HEK293 (cell line): ENCODE data around the gene NPAS2.
A peak's percentile ranks its signal among the peaks of the same experiment; 100 is the strongest.

Source experiments
- CTCF ChIA-PET: fragments of 350-600 bp; formaldehyde crosslinking; extraction: SDS; loops from one replicate; lab custom pipeline; 2021; ENCODE audit warnings: antibody characterized with exemption; lab: Yijun Ruan, JAX
- POLR2A ChIA-PET: fragments of 300-600 bp; formaldehyde crosslinking; extraction: SDS; loops from one replicate; lab custom pipeline; 2020; ENCODE audit warnings: antibody characterized with exemption, inconsistent platforms; lab: Yijun Ruan, JAX
- H3K27ac ChIP-seq: fragments of 200-500 bp; sonication (Bioruptor generic); 2 replicates; pipeline ENCODE4 v1.5.1; 2014; ENCODE audit warnings: low read depth, low read length, control low read depth, inconsistent platforms; ENCODE audit errors: extremely low read depth
- H3K36me3 ChIP-seq, 2 experiments: fragments of 200-500 bp in 1 of 2; sonication (Bioruptor generic) in 1 of 2; 1 replicate in 1 of 2; 2 replicates in 1 of 2; pipeline ENCODE4 v1.5.1; 2014 to 2017; ENCODE audit warnings: inconsistent platforms in 2 of 2, low read length in 2 of 2; ENCODE audit not compliant: control insufficient read depth in 2 of 2, insufficient read depth in 1 of 2
- H3K4me1 ChIP-seq: fragments of 200-500 bp; sonication (Bioruptor generic); 2 replicates; pipeline ENCODE4 v1.5.1; 2014; ENCODE audit warnings: mild to moderate bottlenecking, low read length, inconsistent platforms; ENCODE audit not compliant: control insufficient read depth, insufficient read depth
- H3K4me3 ChIP-seq: 2 replicates; pipeline ENCODE4 v1.5.1; 2011; ENCODE audit warnings: low read depth, mild to moderate bottlenecking, control low read depth, low read length, moderate library complexity
- H3K9me3 ChIP-seq: fragments of 200-500 bp; sonication (Bioruptor generic); 2 replicates; pipeline ENCODE4 v1.5.1; 2014; ENCODE audit warnings: low read depth, low read length, inconsistent platforms; ENCODE audit not compliant: control insufficient read depth, insufficient read depth
- FEZF1 ChIP-seq: fragments of 450-650 bp; formaldehyde crosslinking; IDR thresholded peaks from 2 replicates; pipeline ENCODE4 v1.5.1; 2016; ENCODE audit warnings: missing biosample characterization, missing genetic modification characterization
- GLIS1 ChIP-seq: fragments of 450-650 bp; formaldehyde crosslinking; IDR thresholded peaks from 2 replicates; pipeline ENCODE4 v1.5.1; 2016; ENCODE audit warnings: missing biosample characterization, missing genetic modification characterization
- GLIS2 ChIP-seq: fragments of 450-650 bp; formaldehyde crosslinking; IDR thresholded peaks from 2 replicates; pipeline ENCODE4 v1.5.1; 2016; ENCODE audit warnings: missing biosample characterization, missing genetic modification characterization
- SCRT2 ChIP-seq: fragments of 450-650 bp; formaldehyde crosslinking; IDR thresholded peaks from 2 replicates; pipeline ENCODE4 v1.5.1; 2016; ENCODE audit warnings: missing biosample characterization, missing genetic modification characterization
- WT1 ChIP-seq: fragments of 450-650 bp; formaldehyde crosslinking; IDR thresholded peaks from 2 replicates; pipeline ENCODE4 v1.5.1; 2016; ENCODE audit warnings: missing biosample characterization, missing genetic modification characterization
- ZBTB17 ChIP-seq: fragments of 450-650 bp; formaldehyde crosslinking; IDR thresholded peaks from 2 replicates; pipeline ENCODE4 v1.5.1; 2016; ENCODE audit warnings: missing biosample characterization, missing genetic modification characterization
- ZBTB20 ChIP-seq: fragments of 450-650 bp; formaldehyde crosslinking; IDR thresholded peaks from 2 replicates; pipeline ENCODE4 v1.5.1; 2016; ENCODE audit warnings: missing biosample characterization, missing genetic modification characterization
- ZBTB48 ChIP-seq: fragments of 450-650 bp; formaldehyde crosslinking; IDR thresholded peaks from 2 replicates; pipeline ENCODE4 v1.5.1; 2016; ENCODE audit warnings: missing biosample characterization, missing genetic modification characterization
- ZIC2 ChIP-seq: fragments of 450-650 bp; formaldehyde crosslinking; IDR thresholded peaks from 2 replicates; pipeline ENCODE4 v1.5.1; 2016; ENCODE audit warnings: missing biosample characterization, missing genetic modification characterization
- ZNF138 ChIP-seq: fragments of 450-650 bp; formaldehyde crosslinking; IDR thresholded peaks from 2 replicates; pipeline ENCODE4 v1.5.1; 2016; ENCODE audit warnings: missing biosample characterization, missing genetic modification characterization, borderline replicate concordance
- ZNF335 ChIP-seq: fragments of 450-650 bp; formaldehyde crosslinking; conservative IDR thresholded peaks from 2 replicates; pipeline ENCODE4 v1.5.1; 2016; ENCODE audit warnings: missing biosample characterization, missing genetic modification characterization
- ZNF341 ChIP-seq: fragments of 450-650 bp; formaldehyde crosslinking; IDR thresholded peaks from 2 replicates; pipeline ENCODE4; 2016; ENCODE audit warnings: low read depth, missing biosample characterization, missing genetic modification characterization
- ZNF558 ChIP-seq: fragments of 450-650 bp; formaldehyde crosslinking; IDR thresholded peaks from 2 replicates; pipeline ENCODE4 v1.5.1; 2016; ENCODE audit warnings: missing biosample characterization, missing genetic modification characterization
- ZNF585B ChIP-seq: fragments of 450-650 bp; formaldehyde crosslinking; IDR thresholded peaks from 2 replicates; pipeline ENCODE4 v1.5.1; 2016; ENCODE audit warnings: missing biosample characterization, missing genetic modification characterization
- ZNF777 ChIP-seq: fragments of 450-650 bp; formaldehyde crosslinking; IDR thresholded peaks from 2 replicates; pipeline ENCODE4 v1.5.1; 2017; ENCODE audit warnings: missing biosample characterization, missing genetic modification characterization, borderline replicate concordance
- ZNF837 ChIP-seq: fragments of 450-650 bp; formaldehyde crosslinking; IDR thresholded peaks from 2 replicates; pipeline ENCODE4 v1.5.1; 2016; ENCODE audit warnings: missing biosample characterization, missing genetic modification characterization
- TF ChIP-seq, protein P1 (sequence below): fragments of 450-650 bp; formaldehyde crosslinking; conservative IDR thresholded peaks from 2 replicates; pipeline ENCODE4 v1.5.1; 2016; ENCODE audit warnings: low read depth, missing biosample characterization, missing genetic modification characterization
- TF ChIP-seq, protein P2 (sequence below): fragments of 450-650 bp; IDR thresholded peaks from 2 replicates; pipeline ENCODE4 v1.5.1; 2018; ENCODE audit warnings: missing biosample characterization, missing genetic modification characterization
- TF ChIP-seq, protein P3 (sequence below): fragments of 450-650 bp; formaldehyde crosslinking; IDR thresholded peaks from 2 replicates; pipeline ENCODE4 v1.5.1; 2016; ENCODE audit warnings: missing biosample characterization, missing genetic modification characterization
- TF ChIP-seq, protein P4 (sequence below): fragments of 450-650 bp; formaldehyde crosslinking; IDR thresholded peaks from 2 replicates; pipeline ENCODE4 v1.5.1; 2016; ENCODE audit warnings: missing biosample characterization, missing genetic modification characterization
- TF ChIP-seq, protein P5 (sequence below): fragments of 450-650 bp; formaldehyde crosslinking; IDR thresholded peaks from 2 replicates; pipeline ENCODE4 v1.5.1; 2016; ENCODE audit warnings: missing biosample characterization, missing genetic modification characterization
- TF ChIP-seq, protein P6 (sequence below): fragments of 450-650 bp; formaldehyde crosslinking; IDR thresholded peaks from 2 replicates; pipeline ENCODE4 v1.5.1; 2017; ENCODE audit warnings: missing biosample characterization, missing genetic modification characterization

Gene NPAS2

DNA sequence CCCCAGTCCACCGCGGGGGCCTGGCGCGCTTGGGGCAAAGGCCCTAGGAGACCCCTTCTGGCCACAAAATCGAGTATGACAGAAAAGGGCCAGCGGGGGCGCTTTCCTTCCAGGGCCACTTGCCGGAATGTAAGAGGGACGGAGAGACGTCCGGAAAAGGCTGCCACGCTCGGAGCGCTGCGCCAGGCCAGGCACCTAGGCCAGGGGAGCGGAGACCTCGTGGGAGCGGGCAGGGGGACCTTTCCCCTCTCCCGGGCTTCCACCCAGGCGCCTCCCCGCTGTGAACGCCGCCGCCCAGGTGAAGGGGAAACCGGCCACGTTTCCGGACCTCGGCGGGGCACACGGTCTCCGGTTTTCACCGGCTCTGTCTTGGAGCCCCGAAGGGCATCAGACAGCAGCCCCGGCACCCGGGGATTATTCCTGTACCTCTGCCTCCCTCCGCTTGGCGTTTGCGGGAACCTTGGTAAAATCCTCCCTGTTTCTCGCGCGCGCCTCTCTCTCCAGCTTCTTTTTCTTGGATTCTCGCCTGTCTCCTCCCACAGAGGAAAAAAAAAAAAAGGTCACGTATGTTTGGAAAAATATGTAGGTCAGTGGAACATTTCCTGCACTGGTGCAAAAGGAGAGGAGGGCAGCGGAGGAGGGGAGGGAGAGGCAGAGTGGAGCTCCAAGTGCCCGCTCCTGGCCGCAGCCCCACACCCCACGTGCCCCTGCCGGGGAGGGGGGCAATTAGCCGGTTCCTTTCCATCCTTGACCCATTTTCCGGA is 1.2 kb upstream of the NPAS2 start:
- peaks cover 4% of the 10 kb centered on the region; the same call in 1 of the 2 replicates for H3K4me1 ChIP-seq
- TF ChIP-seq ZBTB17 (tag by site-specific recombination) (peak; percentile 57; the same call in 1 of the 2 replicates), FEZF1 (tag by site-specific recombination) (0 out of 2 replicates have a peak, but pooled peaks have one; percentile 5), ZIC2 (peak; percentile 11; the same call in 1 of the 2 replicates), ZNF777 (tag by site-specific recombination) (peak; percentile 90; the same call in 1 of the 2 replicates), ZNF585B (tag by site-specific recombination) (no peak), ZBTB48 (peak; percentile 27; the same call in 1 of the 2 replicates), SCRT2 (peak; percentile 75), ZNF138 (tag by site-specific recombination) (no peak), ZNF837 (tag by site-specific recombination) (no peak), ZNF558 (tag by site-specific recombination) (no peak), WT1 (tag by site-specific recombination) (0 out of 2 replicates have a peak, but pooled peaks have one; percentile 13), ZNF335 (tag by site-specific recombination) (peak; percentile 72), GLIS2 (tag by site-specific recombination) (peak; percentile 84), ZNF341 (peak; percentile 68; the same call in 1 of the 2 replicates), ZBTB20 (tag by site-specific recombination) (peak; percentile 61; the same call in 1 of the 2 replicates), GLIS1 (tag by site-specific recombination) (peak; percentile 31)
- TF ChIP-seq, protein P1, sequence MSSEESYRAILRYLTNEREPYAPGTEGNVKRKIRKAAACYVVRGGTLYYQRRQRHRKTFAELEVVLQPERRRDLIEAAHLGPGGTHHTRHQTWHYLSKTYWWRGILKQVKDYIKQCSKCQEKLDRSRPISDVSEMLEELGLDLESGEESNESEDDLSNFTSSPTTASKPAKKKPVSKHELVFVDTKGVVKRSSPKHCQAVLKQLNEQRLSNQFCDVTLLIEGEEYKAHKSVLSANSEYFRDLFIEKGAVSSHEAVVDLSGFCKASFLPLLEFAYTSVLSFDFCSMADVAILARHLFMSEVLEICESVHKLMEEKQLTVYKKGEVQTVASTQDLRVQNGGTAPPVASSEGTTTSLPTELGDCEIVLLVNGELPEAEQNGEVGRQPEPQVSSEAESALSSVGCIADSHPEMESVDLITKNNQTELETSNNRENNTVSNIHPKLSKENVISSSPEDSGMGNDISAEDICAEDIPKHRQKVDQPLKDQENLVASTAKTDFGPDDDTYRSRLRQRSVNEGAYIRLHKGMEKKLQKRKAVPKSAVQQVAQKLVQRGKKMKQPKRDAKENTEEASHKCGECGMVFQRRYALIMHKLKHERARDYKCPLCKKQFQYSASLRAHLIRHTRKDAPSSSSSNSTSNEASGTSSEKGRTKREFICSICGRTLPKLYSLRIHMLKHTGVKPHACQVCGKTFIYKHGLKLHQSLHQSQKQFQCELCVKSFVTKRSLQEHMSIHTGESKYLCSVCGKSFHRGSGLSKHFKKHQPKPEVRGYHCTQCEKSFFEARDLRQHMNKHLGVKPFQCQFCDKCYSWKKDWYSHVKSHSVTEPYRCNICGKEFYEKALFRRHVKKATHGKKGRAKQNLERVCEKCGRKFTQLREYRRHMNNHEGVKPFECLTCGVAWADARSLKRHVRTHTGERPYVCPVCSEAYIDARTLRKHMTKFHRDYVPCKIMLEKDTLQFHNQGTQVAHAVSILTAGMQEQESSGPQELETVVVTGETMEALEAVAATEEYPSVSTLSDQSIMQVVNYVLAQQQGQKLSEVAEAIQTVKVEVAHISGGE (tag by site-specific recombination): peak; percentile 14; the same call in 1 of the 2 replicates
- TF ChIP-seq, protein P2, sequence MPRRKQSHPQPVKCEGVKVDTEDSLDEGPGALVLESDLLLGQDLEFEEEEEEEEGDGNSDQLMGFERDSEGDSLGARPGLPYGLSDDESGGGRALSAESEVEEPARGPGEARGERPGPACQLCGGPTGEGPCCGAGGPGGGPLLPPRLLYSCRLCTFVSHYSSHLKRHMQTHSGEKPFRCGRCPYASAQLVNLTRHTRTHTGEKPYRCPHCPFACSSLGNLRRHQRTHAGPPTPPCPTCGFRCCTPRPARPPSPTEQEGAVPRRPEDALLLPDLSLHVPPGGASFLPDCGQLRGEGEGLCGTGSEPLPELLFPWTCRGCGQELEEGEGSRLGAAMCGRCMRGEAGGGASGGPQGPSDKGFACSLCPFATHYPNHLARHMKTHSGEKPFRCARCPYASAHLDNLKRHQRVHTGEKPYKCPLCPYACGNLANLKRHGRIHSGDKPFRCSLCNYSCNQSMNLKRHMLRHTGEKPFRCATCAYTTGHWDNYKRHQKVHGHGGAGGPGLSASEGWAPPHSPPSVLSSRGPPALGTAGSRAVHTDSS (tag by site-specific recombination): no peak
- TF ChIP-seq, protein P3, sequence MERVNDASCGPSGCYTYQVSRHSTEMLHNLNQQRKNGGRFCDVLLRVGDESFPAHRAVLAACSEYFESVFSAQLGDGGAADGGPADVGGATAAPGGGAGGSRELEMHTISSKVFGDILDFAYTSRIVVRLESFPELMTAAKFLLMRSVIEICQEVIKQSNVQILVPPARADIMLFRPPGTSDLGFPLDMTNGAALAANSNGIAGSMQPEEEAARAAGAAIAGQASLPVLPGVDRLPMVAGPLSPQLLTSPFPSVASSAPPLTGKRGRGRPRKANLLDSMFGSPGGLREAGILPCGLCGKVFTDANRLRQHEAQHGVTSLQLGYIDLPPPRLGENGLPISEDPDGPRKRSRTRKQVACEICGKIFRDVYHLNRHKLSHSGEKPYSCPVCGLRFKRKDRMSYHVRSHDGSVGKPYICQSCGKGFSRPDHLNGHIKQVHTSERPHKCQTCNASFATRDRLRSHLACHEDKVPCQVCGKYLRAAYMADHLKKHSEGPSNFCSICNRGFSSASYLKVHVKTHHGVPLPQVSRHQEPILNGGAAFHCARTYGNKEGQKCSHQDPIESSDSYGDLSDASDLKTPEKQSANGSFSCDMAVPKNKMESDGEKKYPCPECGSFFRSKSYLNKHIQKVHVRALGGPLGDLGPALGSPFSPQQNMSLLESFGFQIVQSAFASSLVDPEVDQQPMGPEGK (tag by site-specific recombination): peak; percentile 42; the same call in 1 of the 2 replicates
- TF ChIP-seq, protein P4, sequence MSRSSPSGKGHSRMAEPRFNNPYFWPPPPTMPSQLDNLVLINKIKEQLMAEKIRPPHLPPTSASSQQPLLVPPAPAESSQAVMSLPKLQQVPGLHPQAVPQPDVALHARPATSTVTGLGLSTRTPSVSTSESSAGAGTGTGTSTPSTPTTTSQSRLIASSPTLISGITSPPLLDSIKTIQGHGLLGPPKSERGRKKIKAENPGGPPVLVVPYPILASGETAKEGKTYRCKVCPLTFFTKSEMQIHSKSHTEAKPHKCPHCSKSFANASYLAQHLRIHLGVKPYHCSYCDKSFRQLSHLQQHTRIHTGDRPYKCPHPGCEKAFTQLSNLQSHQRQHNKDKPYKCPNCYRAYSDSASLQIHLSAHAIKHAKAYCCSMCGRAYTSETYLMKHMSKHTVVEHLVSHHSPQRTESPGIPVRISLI: 0 out of 2 replicates have a peak, but pooled peaks have one; percentile 35
- TF ChIP-seq, protein P5, sequence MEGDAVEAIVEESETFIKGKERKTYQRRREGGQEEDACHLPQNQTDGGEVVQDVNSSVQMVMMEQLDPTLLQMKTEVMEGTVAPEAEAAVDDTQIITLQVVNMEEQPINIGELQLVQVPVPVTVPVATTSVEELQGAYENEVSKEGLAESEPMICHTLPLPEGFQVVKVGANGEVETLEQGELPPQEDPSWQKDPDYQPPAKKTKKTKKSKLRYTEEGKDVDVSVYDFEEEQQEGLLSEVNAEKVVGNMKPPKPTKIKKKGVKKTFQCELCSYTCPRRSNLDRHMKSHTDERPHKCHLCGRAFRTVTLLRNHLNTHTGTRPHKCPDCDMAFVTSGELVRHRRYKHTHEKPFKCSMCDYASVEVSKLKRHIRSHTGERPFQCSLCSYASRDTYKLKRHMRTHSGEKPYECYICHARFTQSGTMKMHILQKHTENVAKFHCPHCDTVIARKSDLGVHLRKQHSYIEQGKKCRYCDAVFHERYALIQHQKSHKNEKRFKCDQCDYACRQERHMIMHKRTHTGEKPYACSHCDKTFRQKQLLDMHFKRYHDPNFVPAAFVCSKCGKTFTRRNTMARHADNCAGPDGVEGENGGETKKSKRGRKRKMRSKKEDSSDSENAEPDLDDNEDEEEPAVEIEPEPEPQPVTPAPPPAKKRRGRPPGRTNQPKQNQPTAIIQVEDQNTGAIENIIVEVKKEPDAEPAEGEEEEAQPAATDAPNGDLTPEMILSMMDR: peak; percentile 90
- TF ChIP-seq, protein P6, sequence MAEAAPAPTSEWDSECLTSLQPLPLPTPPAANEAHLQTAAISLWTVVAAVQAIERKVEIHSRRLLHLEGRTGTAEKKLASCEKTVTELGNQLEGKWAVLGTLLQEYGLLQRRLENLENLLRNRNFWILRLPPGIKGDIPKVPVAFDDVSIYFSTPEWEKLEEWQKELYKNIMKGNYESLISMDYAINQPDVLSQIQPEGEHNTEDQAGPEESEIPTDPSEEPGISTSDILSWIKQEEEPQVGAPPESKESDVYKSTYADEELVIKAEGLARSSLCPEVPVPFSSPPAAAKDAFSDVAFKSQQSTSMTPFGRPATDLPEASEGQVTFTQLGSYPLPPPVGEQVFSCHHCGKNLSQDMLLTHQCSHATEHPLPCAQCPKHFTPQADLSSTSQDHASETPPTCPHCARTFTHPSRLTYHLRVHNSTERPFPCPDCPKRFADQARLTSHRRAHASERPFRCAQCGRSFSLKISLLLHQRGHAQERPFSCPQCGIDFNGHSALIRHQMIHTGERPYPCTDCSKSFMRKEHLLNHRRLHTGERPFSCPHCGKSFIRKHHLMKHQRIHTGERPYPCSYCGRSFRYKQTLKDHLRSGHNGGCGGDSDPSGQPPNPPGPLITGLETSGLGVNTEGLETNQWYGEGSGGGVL (tag by site-specific recombination): peak; percentile 43; the same call in 1 of the 2 replicates
- no peaks in the 10 kb centered on the region for H3K9me3 ChIP-seq
- H3K27ac ChIP-seq: peak overlapping the region; percentile 70; the same call in 1 of the 2 replicates
- POLR2A ChIA-PET: interaction anchor here (0.6 to 1.4 kb wide), 4 partner anchors 84 to 189 kb away, joined by 3 to 6 read pairs (median 4); partner anchors contain the start of gene RPL31
- H3K36me3 ChIP-seq: no peaks in the 10 kb centered on the region
- CTCF ChIA-PET: interaction anchor here (0.6 to 1.6 kb wide), 6 partner anchors 9 to 651 kb away, joined by 3 to 8 read pairs (median 4); no protein-coding TSS in a partner anchor
- H3K4me3 ChIP-seq: peak overlapping the region; percentile 52
